HepG2 (cell line): ENCODE data around the gene PARD3. TPM values are rescaled to one million over a fixed set of nuclear protein-coding genes. Genes with fewer than 3 reads are reported as not detected.

Source experiments
- CREBL2 ChIP-seq: sonication (generic); formaldehyde crosslinking; IDR thresholded peaks from 2 replicates; pipeline ENCODE4 v1.8.1; 2023; ENCODE audit warnings: missing genetic modification reagents, mild to moderate bottlenecking, borderline replicate concordance
- ELK4 ChIP-seq: sonication (generic); formaldehyde crosslinking; IDR thresholded peaks from 2 replicates; pipeline ENCODE4 v1.9.0; 2021; ENCODE audit warnings: missing genetic modification reagents, borderline replicate concordance
- ESRRA ChIP-seq: sonication (generic); formaldehyde crosslinking; IDR thresholded peaks from 2 replicates; pipeline ENCODE4 v1.5.1; 2020; ENCODE audit warnings: mild to moderate bottlenecking, low read depth, missing genetic modification reagents
- MLXIP ChIP-seq: sonication (generic); formaldehyde crosslinking; IDR thresholded peaks from 2 replicates; pipeline ENCODE4 v1.9.0; 2021; ENCODE audit warnings: missing genetic modification reagents, borderline replicate concordance
- MNT ChIP-seq: fragments of 450-650 bp; IDR thresholded peaks from 2 replicates; pipeline ENCODE4 v1.6.1; 2016
- NFE2 ChIP-seq: sonication (generic); formaldehyde crosslinking; IDR thresholded peaks from 2 replicates; pipeline ENCODE4 v1.4.0; 2020; ENCODE audit warnings: missing genetic modification reagents
- SALL2 ChIP-seq: sonication (generic); formaldehyde crosslinking; IDR thresholded peaks from 2 replicates; pipeline ENCODE4 v1.8.1; 2023; ENCODE audit warnings: mild to moderate bottlenecking, missing genetic modification reagents, inconsistent platforms
- ZBTB1 ChIP-seq: sonication (generic); formaldehyde crosslinking; IDR thresholded peaks from 2 replicates; pipeline ENCODE4 v1.4.0; 2020; ENCODE audit warnings: missing genetic modification reagents, borderline replicate concordance
- ZBTB46 ChIP-seq: sonication (generic); formaldehyde crosslinking; IDR thresholded peaks from 2 replicates; pipeline ENCODE4 v1.4.0; 2020; ENCODE audit warnings: mild to moderate bottlenecking, missing genetic modification reagents, borderline replicate concordance
- ZFP90 ChIP-seq: sonication (generic); formaldehyde crosslinking; IDR thresholded peaks from 2 replicates; pipeline ENCODE4 v1.8.0; 2022; ENCODE audit warnings: missing genetic modification reagents, mild to moderate bottlenecking, inconsistent platforms, borderline replicate concordance
- ZNF18 ChIP-seq: sonication (generic); formaldehyde crosslinking; IDR thresholded peaks from 2 replicates; pipeline ENCODE4 v1.8.0; 2022; ENCODE audit warnings: mild to moderate bottlenecking, missing genetic modification reagents; ENCODE audit not compliant: insufficient replicate concordance
- ZNF264 ChIP-seq: sonication (generic); formaldehyde crosslinking; IDR thresholded peaks from 2 replicates; pipeline ENCODE4 v1.4.0; 2020; ENCODE audit warnings: missing genetic modification reagents
- ZNF281 ChIP-seq: sonication (generic); formaldehyde crosslinking; IDR thresholded peaks from 2 replicates; pipeline ENCODE4 v1.4.0; 2020; ENCODE audit warnings: missing genetic modification reagents, borderline replicate concordance
- ZNF501 ChIP-seq: sonication (generic); formaldehyde crosslinking; IDR thresholded peaks from 2 replicates; pipeline ENCODE4 v1.5.1; 2020; ENCODE audit warnings: mild to moderate bottlenecking, moderate library complexity, missing genetic modification reagents
- ZNF775 ChIP-seq: sonication (generic); formaldehyde crosslinking; IDR thresholded peaks from 2 replicates; pipeline ENCODE4 v1.4.0; 2020; ENCODE audit warnings: missing genetic modification reagents, mild to moderate bottlenecking, moderate library complexity, borderline replicate concordance
- ZNF839 ChIP-seq: sonication (generic); formaldehyde crosslinking; IDR thresholded peaks from 2 replicates; pipeline ENCODE4 v1.4.0; 2020; ENCODE audit warnings: missing genetic modification reagents, mild to moderate bottlenecking, borderline replicate concordance
- polyA plus RNA-seq, 8 experiments: library from polyadenylated mRNA; depleted of rRNA in 3 of 8; stranded (reverse) in 7 of 8; unstranded in 1 of 8; fragments of >200 nt; fragmentation: Illumina TruSeq in 4 of 8; extraction: Trizol in 4 of 8; gene quantifications; 2 replicates each; pipeline versions ENCODE4 v1.2.1 to v1.2.3, GENCODE V29; 2011 to 2016; ENCODE audit warnings: low read depth in 4 of 8, missing spikeins in 1 of 8, mixed read lengths in 1 of 8; ENCODE audit not compliant: insufficient read depth in 1 of 8
- total RNA-seq, 5 experiments: library from RNA; depleted of rRNA; stranded (reverse); fragments of >200 nt; fragmentation: Illumina TruSeq; extraction: Trizol; gene quantifications; 2 replicates each; pipeline ENCODE4 v1.2.3, GENCODE V29; 2016; ENCODE audit warnings: low read depth in 1 of 5

The PARD3 gene
- total and polyA plus RNA-seq, 2 of the 13 experiments (the other 11 are each of a cell fraction or from before 2014, with no cell fraction given) = 40.9 to 60.0 TPM

GRCh38 chr10:34216348-34216945 is 598.6 kb downstream of the PARD3 start (continued):
- TF ChIP-seq ZNF18 (CRISPR knock-in tag) = no peak
- no peak for TF ChIP-seq ESRRA
- no peak for TF ChIP-seq ZNF839
- no peak for TF ChIP-seq SALL2
- TF ChIP-seq ZBTB1 (CRISPR knock-in tag) = no peak
- TF ChIP-seq ELK4 (CRISPR knock-in tag) = no peak
- no peak for TF ChIP-seq ZNF281
- TF ChIP-seq NFE2 = no peak
- TF ChIP-seq CREBL2 (CRISPR knock-in tag) = no peak
- TF ChIP-seq ZNF501 (CRISPR knock-in tag) = no peak
- TF ChIP-seq ZNF775 (CRISPR knock-in tag) = no peak
- no peak for TF ChIP-seq ZBTB46 (CRISPR knock-in tag)
- TF ChIP-seq MNT = no peak
- TF ChIP-seq ZNF264 (CRISPR knock-in tag) = no peak
- TF ChIP-seq MLXIP (CRISPR knock-in tag) = no peak
- TF ChIP-seq ZFP90 (CRISPR knock-in tag) = no peak
